Activated naive CD4-positive, alpha-beta T cell treated with anti-CD3 and anti-CD28 coated beads, Interleukin-2, amount 50 U/mL, for 16 hours (primary cell): ENCODE results near the gene TGFBR2.

Experiments used
- DNase-seq: peaks from one replicate; pipeline ENCODE4 v3.0.0-alpha.2; 2020

Gene TGFBR2

DNA sequence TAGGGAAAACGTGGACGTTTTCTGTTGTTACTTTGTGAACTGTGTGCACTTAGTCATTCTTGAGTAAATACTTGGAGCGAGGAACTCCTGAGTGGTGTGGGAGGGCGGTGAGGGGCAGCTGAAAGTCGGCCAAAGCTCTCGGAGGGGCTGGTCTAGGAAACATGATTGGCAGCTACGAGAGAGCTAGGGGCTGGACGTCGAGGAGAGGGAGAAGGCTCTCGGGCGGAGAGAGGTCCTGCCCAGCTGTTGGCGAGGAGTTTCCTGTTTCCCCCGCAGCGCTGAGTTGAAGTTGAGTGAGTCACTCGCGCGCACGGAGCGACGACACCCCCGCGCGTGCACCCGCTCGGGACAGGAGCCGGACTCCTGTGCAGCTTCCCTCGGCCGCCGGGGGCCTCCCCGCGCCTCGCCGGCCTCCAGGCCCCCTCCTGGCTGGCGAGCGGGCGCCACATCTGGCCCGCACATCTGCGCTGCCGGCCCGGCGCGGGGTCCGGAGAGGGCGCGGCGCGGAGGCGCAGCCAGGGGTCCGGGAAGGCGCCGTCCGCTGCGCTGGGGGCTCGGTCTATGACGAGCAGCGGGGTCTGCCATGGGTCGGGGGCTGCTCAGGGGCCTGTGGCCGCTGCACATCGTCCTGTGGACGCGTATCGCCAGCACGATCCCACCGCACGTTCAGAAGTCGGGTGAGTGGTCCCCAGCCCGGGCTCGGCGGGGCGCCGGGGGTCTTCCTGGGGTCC lies at the start of gene TGFBR2:
TSS of gene TGFBR2 (plus strand) at position 301 of the 731 bp plus-strand sequence. CDS start at position 584, 283 bp downstream.
- DNase-seq: peak; percentile 85

GRCh38 chr3:30557746-30558303 lies 48.6 kb upstream of the TGFBR2 start:
- no peak for DNase-seq

DNA sequence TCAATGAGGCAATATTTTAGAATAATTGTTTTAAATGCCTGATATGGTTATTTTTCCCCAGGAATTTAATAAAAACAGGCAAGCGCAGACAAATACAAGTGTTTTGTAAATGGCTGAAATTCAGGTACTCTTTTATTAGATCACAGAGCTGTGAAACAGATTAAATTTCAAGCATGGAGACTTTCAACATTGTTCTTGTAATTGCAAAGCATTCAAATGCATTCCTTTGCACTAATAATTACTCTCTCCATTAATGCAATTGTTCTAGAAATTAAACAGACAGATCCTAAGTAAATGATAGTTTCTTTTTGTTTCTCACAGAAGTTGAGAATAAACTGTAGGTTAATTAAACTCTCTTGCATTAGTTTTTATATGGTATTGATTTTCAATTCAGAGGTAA lies 42.4 kb upstream of the TGFBR2 start:
- DNase-seq: no peak

- no peak for DNase-seq
Observed at GRCh38 chr3:30567139-30567753, 39.2 kb upstream of the TGFBR2 start.

DNA sequence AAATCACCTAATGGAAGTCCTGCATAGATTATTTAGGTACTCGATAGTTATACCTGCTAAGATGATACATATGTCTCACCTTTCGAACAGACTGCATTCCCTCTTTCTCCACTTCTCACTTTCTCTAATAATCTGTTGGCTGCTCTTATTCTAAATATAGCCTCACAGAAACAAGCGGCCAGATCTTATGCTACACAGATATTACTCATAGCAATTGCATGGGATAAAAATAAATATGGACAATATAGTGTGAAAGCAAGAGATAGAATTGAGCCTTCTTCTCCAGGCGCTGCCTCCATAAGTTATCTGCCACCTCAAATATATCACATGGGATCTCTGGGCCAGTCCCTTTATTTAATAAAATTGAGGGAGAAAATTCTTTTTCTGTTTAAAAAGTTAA lies 29.5 kb upstream of the TGFBR2 start:
- no peak for DNase-seq

GRCh38 chr3:30577788-30578187 lies 28.6 kb upstream of the TGFBR2 start:
- DNase-seq: no peak

DNA sequence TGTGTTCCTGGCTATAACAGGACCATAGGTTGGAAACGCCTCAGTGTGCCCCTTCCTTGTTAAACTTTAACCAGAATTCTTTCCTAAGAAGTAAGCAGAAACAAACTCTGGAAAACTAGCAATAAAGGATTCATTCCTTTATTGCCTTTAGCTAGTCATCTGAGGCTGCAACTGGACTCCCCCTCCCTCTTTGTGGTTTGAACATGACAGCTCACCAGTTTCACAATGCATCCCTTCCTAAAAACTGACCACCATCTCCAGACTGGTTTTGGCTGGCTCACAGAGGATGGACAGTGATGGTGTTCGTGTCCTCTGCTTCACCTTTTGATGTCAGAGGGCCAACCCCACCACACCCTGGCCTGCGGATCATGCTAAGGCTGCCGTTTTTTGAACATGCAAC lies 27.9 kb upstream of the TGFBR2 start:
- no peak for DNase-seq

DNA sequence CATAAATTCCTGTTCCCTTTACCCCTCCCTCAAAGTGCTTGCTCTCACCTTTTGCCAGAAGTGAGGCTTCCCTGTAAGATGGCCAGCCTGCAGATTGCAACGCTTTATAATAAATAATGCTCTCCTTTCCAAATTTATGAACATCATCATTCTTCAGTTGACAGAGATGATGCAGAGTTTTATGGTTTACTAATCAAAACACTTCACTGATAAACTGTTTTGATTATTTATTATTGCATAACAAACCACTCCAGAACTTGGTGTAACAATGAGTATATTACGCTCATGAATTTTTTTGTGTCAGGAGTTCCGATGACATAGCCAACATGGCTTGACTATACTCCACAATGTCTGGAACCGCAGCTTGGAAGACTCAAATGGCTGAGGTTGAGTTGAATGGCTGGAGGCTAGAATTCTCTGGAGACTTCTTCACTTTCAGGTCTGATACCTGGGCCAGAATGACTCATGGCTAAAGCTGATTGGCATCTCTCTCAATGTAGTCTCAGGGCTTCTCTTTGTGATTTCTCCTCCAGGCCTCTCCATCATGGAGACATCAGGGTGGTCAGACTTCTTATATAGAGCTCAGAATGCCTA lies 27.3 kb upstream of the TGFBR2 start:
- DNase-seq: no peak

DNA sequence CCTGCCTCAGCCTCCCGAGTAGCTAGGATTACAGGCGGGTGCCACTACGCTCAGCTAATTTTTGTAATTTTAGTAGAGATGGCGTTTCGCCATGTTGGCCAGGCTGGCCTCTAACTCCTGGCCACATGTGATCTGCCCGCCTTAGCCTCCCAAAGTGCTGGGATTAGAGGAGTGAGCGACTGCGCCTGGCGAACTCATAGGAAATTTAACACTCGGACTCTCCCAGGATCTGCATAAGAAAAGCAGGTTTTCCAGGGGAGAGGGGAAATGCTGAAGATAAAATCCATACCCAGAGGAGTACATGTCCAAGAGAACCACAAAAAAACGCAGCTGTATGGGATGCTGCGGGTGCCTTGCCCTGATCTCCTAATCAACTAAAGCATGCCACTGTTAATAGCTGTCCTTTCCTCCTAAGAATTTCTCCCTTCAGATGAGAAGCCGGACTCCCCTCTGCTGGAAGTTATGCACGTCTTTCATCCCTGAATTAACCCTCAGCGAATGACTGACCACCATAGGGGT lies 25.3 kb upstream of the TGFBR2 start:
- DNase-seq: no peak

DNA sequence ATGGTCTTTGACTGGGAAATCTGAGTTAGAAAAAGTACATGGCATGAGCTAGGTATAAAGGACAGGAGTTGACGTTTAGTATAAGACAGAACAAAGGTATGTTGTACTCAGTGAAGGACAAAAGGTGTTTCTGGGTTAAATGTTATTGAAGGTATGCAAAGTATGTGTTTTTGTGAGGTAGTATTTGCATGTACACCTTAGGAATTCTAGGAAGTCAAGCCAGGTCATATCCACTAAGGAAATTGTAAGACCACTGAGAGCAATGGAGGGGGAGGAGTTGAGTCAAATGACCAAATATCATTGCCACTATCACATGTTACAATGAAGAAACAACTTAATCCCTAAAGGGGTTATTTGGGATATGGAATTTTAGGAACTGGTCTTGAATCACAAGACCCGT lies 24.4 kb upstream of the TGFBR2 start:
- DNase-seq: no peak

- DNase-seq: no peak
Observed at GRCh38 chr3:30583973-30584372, 22.4 kb upstream of the TGFBR2 start.

- no peak for DNase-seq
Observed at GRCh38 chr3:30585654-30586053, 20.7 kb upstream of the TGFBR2 start.

GRCh38 chr3:30586096-30586805 lies 20.1 kb upstream of the TGFBR2 start:
- DNase-seq: no peak

GRCh38 chr3:30586806-30587486 lies 19.5 kb upstream of the TGFBR2 start:
- DNase-seq: no peak

- no peak for DNase-seq
Observed at GRCh38 chr3:30587904-30588303, 18.5 kb upstream of the TGFBR2 start.

GRCh38 chr3:30596152-30596551 lies 10.2 kb upstream of the TGFBR2 start:
- no peak for DNase-seq

DNA sequence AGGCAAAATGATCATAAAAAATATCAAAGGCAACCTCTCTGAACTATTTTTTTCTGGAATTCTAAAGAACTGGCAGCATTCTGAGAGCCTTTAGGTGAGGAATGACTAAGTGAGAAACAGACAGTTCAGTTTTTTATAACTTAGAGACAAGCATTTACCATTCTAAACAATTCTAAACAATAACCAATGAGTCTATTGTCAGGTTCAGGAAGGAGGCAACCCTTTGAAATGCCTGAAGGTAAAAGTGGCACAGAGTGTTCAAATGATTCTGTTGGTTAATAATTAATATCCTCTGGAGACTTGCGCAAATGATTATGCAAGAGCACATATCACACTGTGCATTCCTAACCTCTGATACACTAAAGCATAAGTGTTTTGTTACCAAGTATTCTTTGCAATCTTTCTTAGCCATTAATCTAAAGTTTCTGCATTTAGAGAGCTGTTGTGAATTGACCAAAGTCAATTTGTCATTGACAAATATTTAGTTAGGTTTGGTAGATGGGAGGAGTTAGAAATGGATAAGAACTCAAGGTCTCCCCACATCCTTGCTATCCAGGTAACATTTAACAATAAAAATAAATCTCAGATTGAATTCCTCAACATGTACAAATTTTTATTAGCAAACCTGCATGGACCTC lies 9.2 kb upstream of the TGFBR2 start:
- DNase-seq: no peak

DNA sequence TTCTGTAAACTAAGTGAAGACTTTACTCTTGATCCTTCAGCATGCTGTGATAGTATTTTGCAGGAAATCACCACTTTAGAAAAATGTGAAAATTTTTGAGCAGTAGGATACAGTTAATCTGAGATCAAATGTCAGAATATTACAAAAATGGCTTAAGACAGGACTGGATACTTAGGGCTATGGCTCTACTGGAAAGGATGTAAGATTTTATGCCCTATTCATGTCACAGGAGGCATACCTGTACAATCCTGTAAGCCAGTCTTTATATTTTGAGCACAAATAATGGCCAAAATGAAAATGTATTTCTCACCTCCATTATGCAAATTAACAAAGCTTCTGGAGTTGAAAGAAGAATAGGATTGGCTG lies 8.6 kb upstream of the TGFBR2 start:
- DNase-seq: no peak

DNA sequence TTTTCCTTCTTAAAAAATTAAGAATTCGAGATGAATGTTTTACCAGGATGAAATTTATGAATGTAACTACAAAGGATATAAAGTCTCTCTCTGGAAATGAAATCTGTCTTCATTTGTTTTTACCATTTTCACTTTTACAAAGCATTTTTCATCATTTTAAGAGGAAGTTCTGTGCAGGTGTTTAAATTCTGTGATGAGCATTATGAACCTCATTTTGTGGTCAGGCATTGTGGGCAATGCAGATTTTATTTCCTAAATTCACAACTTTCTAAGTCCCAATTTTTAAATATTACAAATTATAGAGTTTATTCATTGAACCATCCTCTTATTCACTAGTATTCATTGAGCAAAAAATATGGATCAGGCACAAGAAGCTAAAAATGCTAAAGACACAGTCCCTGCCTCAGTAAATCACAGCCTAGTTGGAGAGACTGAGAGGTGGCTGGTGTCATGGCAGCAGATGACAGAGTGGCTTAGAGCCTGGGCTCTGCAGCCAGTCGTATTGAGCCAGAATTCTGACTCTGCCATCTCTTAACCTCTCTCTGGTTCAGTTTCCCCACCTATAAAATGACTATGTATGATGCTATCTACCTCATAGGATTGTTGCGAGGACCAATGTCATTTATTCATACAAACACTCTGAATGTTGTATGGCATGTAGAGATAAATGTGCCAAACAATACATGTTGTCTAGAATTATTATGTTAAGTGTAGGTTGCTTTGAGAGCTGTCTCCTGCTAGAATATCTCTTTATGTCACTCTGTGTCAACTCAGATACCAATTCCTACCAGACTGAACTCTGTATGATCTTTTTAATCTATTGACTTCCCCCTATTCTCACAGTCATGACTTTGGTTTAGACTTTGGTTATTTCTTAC lies 7.5 kb upstream of the TGFBR2 start:
- DNase-seq: no peak

GRCh38 chr3:30600572-30600971 lies 5.8 kb upstream of the TGFBR2 start:
- no peak for DNase-seq

DNA sequence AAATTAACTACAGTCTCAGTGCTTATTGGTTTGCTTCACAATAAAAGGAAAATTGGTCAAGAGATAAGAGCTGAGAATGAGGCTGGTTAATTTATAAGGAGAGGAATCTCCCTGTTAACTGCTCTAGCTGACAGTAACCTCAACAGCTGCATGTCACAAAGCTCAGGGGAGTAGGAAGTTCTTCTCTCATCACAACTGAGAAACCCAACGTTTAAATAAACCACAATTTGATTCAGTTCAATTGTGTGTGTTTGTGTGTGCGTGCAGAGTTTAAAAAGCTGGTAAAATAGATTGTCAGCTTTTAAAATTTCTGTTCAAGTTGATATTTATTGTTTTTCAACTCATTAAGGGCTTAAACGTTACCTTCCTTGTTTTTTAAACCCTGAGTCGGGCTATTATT lies 3.5 kb upstream of the TGFBR2 start:
- DNase-seq: no peak
